AG10803 (cell line): ENCODE measurements around the gene ATP6V1F.

Source experiments
- DNase-seq: peaks from one replicate; pipeline ENCODE4 v3.0.0; 2010; ENCODE audit warnings: low read depth
- H3K4me3 ChIP-seq: 2 replicates; pipeline ENCODE4 v1.5.1; 2011; ENCODE audit warnings: mild to moderate bottlenecking, low read length, control low read depth
- CTCF ChIP-seq: conservative IDR thresholded peaks from 2 replicates; pipeline ENCODE4 v1.5.1; 2011; ENCODE audit warnings: mild to moderate bottlenecking, low read length, control low read depth, inconsistent platforms

Gene ATP6V1F

GRCh38 chr7:128836729-128837348 is 25.8 kb upstream of the ATP6V1F start:
- H3K4me3 ChIP-seq = no peak overlapping the region
- no peak for DNase-seq
- TF ChIP-seq CTCF = no peak

GRCh38 chr7:128837521-128837921 is 25.1 kb upstream of the ATP6V1F start:
- H3K4me3 ChIP-seq = no peak overlapping the region
- TF ChIP-seq CTCF = no peak
- no peak for DNase-seq

GRCh38 chr7:128838109-128838779 is 24.4 kb upstream of the ATP6V1F start:
- no peak overlapping the region for H3K4me3 ChIP-seq
- no peak for DNase-seq
- TF ChIP-seq CTCF = no peak

GRCh38 chr7:128838981-128839731 is 23.5 kb upstream of the ATP6V1F start:
- no peak for TF ChIP-seq CTCF
- DNase-seq = no peak
- H3K4me3 ChIP-seq = no peak overlapping the region

GRCh38 chr7:128839751-128840177 is 22.9 kb upstream of the ATP6V1F start:
- H3K4me3 ChIP-seq = no peak overlapping the region
- no peak for DNase-seq
- TF ChIP-seq CTCF = no peak

GRCh38 chr7:128840326-128841170 is 22.1 kb upstream of the ATP6V1F start:
- no peak for DNase-seq
- H3K4me3 ChIP-seq = no peak overlapping the region
- TF ChIP-seq CTCF = no peak
